ENCODE measurements around the gene CLECL1.
"Not testable (repeated sequence)": the region's sequence is repeated elsewhere in the genome, so short reads cannot be mapped to it uniquely, and the experiment has no call there.

- TF ChIP-seq CTCF (IDR thresholded peaks at IDR 0.05; ENCODE audit: low read depth, low read length), result peak; percentile 23; the same call in 1 of the 2 replicates
- TF ChIP-seq EZH2phosphoT487 (IDR thresholded peaks at IDR 0.05; ENCODE audit: low read depth), result not testable (repeated sequence)
Measured at GRCh38 chr12:9695150-9695549, 37.7 kb downstream of the CLECL1 start.

Data from OCI-LY3 (cell line).